Upper lobe of left lung (tissue), 4 donors: ENCODE results near the gene FBF1.

Experiments used
- POLR2A ChIP-seq, 4 donors: fragments of 450-650 bp; IDR thresholded peaks; one replicate each; pipeline ENCODE4 v1.5.1; 2016 to 2017; ENCODE audit warnings: antibody characterized with exemption in 4 of 4, mild to moderate bottlenecking in 2 of 4
- POLR2AphosphoS5 ChIP-seq, 2 donors: sonication (generic); formaldehyde crosslinking; IDR thresholded peaks; one replicate each; pipeline ENCODE4 v1.5.1; 2017; ENCODE audit warnings: antibody characterized with exemption in 2 of 2
- TF ChIP-seq, protein P1 (sequence below), 6 experiments: fragments of 450-650 bp in 4 of 6; fragments of 200-600 bp in 2 of 6; sonication (generic) in 2 of 6; IDR thresholded peaks; one replicate each; pipeline ENCODE4 v1.5.1; 2016 to 2019; ENCODE audit warnings: antibody characterized with exemption in 6 of 6

DNA sequence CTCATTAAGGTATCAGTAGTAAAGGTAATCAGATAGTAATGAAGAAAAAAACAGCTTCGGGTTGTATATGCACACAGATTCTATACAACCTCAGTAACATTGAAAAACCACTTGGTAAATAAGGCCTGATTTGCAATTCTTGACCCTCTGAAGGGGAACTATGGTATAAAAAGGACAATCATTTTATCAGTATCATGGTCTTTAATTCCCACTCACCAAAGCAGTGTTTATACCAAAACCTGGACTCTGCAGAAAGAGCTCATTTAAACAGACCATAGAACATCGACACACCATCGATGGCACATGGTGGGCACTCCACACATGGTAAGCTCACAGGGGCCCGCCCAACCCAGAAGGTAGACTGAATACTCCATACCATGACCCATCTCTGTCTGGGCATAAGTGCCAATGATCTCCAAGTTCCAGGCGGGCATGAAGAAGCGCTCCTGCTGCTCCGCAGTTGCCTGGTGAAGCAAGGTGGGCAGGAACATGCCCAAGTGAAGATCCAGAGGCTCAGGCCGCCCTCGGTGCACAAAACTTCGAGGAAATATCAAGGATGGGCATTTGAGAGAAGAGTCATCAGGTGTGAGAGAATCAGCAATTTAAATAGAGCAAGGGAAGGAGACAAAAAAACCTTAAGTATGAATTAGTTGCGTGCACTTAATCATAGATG, 19.1 kb upstream of the FBF1 start:
- TF ChIP-seq, protein P1, sequence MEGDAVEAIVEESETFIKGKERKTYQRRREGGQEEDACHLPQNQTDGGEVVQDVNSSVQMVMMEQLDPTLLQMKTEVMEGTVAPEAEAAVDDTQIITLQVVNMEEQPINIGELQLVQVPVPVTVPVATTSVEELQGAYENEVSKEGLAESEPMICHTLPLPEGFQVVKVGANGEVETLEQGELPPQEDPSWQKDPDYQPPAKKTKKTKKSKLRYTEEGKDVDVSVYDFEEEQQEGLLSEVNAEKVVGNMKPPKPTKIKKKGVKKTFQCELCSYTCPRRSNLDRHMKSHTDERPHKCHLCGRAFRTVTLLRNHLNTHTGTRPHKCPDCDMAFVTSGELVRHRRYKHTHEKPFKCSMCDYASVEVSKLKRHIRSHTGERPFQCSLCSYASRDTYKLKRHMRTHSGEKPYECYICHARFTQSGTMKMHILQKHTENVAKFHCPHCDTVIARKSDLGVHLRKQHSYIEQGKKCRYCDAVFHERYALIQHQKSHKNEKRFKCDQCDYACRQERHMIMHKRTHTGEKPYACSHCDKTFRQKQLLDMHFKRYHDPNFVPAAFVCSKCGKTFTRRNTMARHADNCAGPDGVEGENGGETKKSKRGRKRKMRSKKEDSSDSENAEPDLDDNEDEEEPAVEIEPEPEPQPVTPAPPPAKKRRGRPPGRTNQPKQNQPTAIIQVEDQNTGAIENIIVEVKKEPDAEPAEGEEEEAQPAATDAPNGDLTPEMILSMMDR (IDR thresholded peaks at IDR 0.05) = no peak
- no peak for TF ChIP-seq POLR2A (IDR thresholded peaks at IDR 0.05)
- no peak for TF ChIP-seq POLR2AphosphoS5 (IDR thresholded peaks at IDR 0.05)
